ENCODE data around the gene AQP6. TPM values are rescaled to one million over a fixed set of nuclear protein-coding genes. Genes with fewer than 3 reads are reported as not detected.

AQP6 gene
- total RNA-seq, 1 donor from 2014 or later, result 0.35 TPM

DNA sequence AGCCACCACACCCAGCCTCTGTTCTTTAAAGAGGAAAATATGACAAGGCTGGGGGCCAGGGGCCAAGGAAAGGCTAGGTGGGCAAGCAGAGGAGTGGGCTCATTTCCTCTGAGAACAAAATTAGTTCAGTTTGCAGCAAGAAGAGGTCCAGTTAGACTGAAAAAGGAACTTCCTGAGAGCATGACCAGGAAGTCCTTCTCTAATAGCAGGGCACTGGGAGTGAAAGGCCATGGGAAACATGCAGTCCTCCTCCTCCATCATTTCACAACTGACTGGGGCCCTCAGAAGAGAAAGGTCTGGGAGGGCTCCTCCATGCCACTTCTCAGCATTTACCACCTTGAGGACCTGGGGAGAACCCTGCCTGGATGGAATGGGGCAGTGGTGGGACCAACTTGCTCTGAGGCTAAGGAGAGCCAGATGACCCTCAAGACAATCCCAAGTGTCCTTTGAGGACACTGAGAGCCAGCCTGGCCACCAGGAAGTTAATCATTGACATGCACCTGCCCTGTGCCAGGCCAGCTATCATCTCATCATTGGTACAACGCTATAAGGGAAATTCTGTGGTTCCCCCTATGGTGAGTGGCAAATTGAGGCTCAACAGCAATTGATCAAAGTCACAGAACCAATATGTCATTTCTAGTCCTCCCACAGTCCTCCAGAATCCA, 20.2 kb upstream of the AQP6 start:
- no peaks in the 10 kb centered on the region for H3K9me3 ChIP-seq
- peak; percentile 53 for DNase-seq
- no peaks in the 10 kb centered on the region for H3K36me3 ChIP-seq
- no peak overlapping the region for H3K4me3 ChIP-seq
- intact Hi-C loops (cut with DNase I), result no loop called here
- H3K4me1 ChIP-seq, result peaks cover 15% of the 10 kb centered on the region
- H3K27ac ChIP-seq, result no peak overlapping the region
- peaks cover 32% of the 10 kb centered on the region for H3K27me3 ChIP-seq
- peak; percentile 13 for ATAC-seq
- no peak for TF ChIP-seq CTCF (IDR thresholded peaks at IDR 0.05)

DNA sequence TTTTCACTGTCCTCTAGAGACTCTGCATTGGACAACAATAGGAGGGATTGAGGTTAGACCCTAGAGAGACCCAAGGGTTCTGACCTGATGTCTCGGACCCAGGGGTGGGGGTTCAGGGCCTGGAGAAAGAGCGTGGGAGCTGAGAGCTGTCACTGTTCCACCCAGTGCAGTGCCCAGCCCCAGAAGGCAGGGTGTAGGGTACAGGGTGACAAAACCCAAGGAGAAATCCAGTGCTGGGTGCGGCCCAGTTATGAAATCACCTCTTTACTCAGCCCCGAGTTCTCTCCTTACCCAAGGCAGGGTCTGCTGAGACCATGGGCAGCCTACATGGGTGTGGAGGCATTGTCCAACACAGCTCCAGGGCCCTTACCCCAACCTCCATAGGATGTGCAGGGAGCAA, 19.6 kb upstream of the AQP6 start:
- intact Hi-C loops (cut with DNase I), result no loop called here

DNA sequence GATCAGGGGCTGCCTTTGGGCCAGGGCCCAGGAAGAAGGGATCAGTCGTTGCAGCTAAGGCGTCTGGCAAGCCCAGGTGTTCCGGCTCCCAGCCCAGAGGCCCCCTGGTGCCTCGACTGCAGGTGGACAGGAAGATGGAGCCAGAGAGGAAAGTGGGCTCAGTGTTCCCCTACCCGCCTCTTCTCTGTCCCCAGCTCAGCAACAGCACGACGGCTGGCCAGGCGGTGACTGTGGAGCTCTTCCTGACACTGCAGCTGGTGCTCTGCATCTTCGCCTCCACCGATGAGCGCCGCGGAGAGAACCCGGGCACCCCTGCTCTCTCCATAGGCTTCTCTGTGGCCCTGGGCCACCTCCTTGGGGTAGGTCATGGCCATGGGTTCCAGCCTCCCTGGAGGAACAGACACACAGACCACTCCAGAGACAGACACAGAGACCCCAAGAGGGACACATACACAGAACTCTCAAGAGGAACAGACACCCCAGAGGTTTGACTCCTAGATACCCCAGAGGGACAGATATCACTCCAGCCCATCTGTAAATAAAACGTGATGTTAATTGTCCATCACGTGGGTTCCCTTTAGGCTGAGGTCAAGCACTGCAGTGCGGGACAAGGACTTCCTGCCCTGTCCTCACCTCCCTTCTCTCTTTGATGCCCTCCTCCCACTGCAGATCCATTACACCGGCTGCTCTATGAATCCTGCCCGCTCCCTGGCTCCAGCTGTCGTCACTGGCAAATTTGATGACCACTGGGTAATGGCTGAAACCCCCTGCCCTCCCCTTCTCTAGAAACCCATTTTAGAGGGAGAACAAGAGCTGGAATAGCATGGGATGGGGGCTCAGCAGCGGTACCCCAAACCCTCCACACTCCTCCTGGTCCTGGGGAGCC, 18.5 kb upstream of the AQP6 start:
- H3K4me3 ChIP-seq, result no peak overlapping the region
- H3K4me1 ChIP-seq, result peaks cover 15% of the 10 kb centered on the region
- TF ChIP-seq CTCF (IDR thresholded peaks at IDR 0.05), result no peak
- H3K36me3 ChIP-seq, result no peaks in the 10 kb centered on the region
- ATAC-seq (no peak), DNase-seq (peak; percentile 63)
- intact Hi-C loops (cut with DNase I), result no loop called here
- H3K27ac ChIP-seq, result no peak overlapping the region
- H3K27me3 ChIP-seq, result peaks cover 45% of the 10 kb centered on the region
- no peaks in the 10 kb centered on the region for H3K9me3 ChIP-seq

More for the DNA sequence above, 19.6 kb upstream of the AQP6 start:
- H3K27me3 ChIP-seq, result peaks cover 38% of the 10 kb centered on the region
- no peaks in the 10 kb centered on the region for H3K36me3 ChIP-seq
- peaks cover 15% of the 10 kb centered on the region for H3K4me1 ChIP-seq
- peak; percentile 49 for ATAC-seq
- no peak overlapping the region for H3K4me3 ChIP-seq
- no peak overlapping the region for H3K27ac ChIP-seq
- DNase-seq, result peak; percentile 67
- no peak for TF ChIP-seq CTCF (IDR thresholded peaks at IDR 0.05)
- no peaks in the 10 kb centered on the region for H3K9me3 ChIP-seq

DNA sequence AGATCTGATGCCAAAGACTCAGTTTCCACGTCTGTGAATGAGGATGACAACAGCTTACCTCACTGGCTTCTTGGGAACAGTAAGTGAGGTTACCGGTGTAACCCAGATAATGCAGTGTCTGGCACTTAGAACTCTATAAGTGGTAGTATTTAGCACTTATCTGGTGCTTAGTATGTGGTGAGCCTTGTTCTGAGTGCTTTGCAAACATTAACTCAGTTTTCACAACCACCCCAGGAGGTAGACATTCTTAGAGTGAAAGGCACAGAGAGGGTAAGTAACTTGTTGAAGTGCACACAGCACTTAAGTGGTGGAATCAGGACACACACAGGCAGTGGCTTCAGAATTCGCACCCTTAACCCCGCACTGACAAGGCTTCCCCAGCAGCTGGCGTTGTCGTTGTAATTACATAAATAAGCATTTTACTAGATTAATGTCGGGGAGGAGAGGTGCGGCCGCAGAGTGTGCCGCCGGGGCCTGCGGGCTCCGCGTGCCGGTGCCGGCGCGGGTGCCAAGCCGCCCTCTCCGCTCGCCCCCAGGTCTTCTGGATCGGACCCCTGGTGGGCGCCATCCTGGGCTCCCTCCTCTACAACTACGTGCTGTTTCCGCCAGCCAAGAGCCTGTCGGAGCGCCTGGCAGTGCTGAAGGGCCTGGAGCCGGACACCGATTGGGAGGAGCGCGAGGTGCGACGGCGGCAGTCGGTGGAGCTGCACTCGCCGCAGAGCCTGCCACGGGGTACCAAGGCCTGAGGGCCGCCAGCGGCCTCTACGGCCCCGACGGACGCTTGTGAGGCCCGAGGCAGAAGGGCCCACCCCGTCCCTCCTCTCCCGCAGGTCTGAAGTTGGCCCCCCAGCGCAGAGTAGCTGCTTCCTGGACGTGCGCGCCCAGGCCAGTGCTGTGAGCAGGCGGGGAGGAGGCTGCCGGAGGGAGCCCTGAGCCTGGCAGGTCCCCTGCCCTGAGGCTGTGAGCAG, 17.6 kb upstream of the AQP6 start:
- intact Hi-C loops (cut with DNase I), result no loop called here
- H3K27ac ChIP-seq, result no peak overlapping the region
- no peak for TF ChIP-seq CTCF (IDR thresholded peaks at IDR 0.05)
- no peaks in the 10 kb centered on the region for H3K36me3 ChIP-seq
- peaks cover 21% of the 10 kb centered on the region for H3K4me1 ChIP-seq
- DNase-seq (peak; percentile 65), ATAC-seq (peak; percentile 67)
- H3K9me3 ChIP-seq, result no peaks in the 10 kb centered on the region
- H3K27me3 ChIP-seq, result peaks cover 54% of the 10 kb centered on the region
- no peak overlapping the region for H3K4me3 ChIP-seq

DNA sequence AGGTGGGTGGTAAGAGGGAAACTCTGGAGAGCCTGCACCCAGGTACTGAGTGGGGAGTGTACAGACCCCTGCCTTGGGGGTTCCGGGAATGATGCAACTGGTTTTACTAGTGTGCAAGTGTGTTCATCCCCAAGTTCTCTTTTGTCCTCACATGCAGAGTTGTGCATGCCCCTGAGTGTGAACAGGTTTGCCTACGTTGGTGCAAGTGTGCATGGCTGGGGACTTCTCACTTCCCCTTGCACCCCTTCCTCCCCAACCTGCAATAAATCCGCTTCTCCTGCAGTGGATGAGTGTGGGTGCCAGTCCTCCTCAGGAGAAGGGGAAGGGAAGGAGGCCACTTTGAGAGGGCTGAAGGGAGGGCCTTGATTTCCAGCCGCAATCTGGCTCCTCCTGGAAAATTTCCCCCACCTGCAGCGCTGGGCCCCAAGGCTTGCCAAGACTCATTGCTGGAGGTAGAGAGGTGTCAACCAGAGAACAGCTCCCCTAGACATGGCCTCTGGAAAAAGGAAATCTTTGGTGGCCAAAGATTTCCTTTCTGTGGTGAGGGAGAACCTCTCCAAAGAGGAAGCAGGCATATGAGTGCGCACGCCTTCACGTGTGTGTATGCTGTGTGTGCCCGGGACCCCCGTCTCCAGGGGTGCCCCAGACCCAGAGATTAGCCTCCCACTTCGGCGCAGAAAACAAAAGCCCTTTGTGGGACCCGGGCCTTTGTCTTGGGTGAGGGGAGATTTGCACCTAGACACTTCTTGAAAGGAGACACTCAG, 16.7 kb upstream of the AQP6 start:
- H3K4me3 ChIP-seq, result no peak overlapping the region
- TF ChIP-seq CTCF (IDR thresholded peaks at IDR 0.05), result no peak
- ATAC-seq, result no peak
- H3K4me1 ChIP-seq, result peaks cover 23% of the 10 kb centered on the region
- no peaks in the 10 kb centered on the region for H3K36me3 ChIP-seq
- no peak for DNase-seq
- H3K9me3 ChIP-seq, result no peaks in the 10 kb centered on the region
- H3K27me3 ChIP-seq, result peaks cover 64% of the 10 kb centered on the region
- H3K27ac ChIP-seq, result no peak overlapping the region
- intact Hi-C loops (cut with DNase I), result no loop called here

Data from upper lobe of right lung (tissue), 1 donor.